Inferior parietal cortex (tissue), 1 donor: ENCODE results near the gene THSD7B.
"Not testable (repeated sequence)": the region's sequence is repeated elsewhere in the genome, so short reads cannot be mapped to it uniquely, and the experiment has no call there.

Experiments
- DNase-seq: peaks from one replicate; pipeline ENCODE4 v3.0.0-alpha.2; 2016; ENCODE audit errors: extremely low spot score

Gene THSD7B

DNA sequence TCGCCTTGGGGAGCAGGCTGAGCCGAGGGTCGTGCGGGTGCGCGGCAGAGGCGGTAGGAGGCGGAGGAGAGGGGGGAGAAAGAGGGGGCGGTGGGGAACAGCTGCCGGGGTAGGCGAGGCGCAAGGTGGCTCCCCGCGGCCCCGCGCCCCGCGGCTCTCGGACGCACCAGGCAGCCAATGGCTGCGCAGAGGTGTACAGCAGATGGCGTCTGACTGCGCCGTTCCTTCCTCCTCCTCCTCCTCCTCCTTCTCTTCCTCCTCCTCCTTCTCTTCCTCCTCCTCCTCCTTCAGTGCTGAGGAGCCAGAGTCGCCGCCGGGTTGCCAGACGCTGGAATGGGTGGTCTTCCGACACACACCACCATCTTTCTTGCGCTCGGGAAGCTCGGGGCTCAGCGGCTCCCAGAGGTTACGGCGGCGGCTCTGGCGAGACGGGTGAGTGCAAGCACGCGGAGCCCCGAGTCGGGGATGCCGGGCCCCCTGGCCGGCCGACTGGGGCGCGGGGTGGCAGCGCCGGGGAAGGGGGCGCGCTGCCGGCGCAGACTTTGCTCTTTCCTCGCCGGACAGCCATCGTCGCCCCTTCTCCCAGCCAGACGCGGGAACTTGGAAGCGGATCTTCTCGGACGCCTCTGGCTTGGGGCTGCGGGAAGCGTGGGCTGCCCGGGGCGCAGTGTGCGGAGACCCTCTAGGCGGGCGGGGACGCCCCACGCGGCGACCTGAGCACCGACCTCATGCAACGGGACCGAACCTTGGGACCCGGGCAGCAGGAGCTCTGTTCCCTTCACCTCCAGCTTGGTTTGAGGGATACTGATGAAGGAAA lies at the start of gene THSD7B:
THSD7B (plus strand) TSS at position 290 of the 817 bp plus-strand sequence. CDS start 116,634 bp downstream, outside the sequence.
- no peak for DNase-seq

DNA sequence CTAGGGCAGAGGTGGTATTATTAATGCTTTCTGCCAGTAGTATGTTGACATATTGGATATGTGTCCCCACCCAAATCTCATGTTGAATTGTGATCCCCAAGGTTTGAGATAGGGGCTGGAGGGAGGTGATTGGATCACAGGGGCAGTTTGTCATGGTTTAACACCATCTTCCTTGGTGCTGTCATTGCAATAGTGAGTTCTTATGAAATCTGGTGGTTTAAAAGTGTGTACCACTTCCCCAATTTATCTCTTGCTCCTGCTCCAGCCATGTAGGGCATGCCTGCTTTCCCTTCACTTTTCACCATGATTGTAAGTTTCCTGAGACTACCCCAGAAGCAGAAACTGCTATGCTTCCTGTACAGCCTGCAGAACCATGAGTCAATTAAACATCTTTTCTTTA lies 47.1 kb upstream of the THSD7B start:
- DNase-seq = no peak

GRCh38 chr2:136727973-136728699 lies 37.2 kb upstream of the THSD7B start:
- no peak for DNase-seq

DNA sequence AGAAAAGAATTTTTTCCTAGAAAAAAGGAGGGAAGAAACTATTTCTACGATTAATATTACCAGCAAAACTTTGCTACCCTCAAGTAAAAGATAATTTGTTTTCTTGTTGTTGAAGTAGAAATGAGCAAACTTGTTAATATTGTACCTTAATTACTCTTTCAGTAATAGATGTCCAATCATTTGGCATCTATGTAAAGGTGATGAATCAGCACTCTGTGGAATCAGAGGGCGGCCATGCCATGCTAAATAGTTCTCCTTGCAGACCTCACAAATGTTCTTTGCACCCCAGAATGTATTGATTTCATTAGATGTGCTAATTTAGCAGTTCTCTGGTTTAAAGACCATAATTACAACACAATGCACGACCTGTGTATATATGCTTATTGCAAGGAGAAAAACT lies 29.1 kb upstream of the THSD7B start:
- DNase-seq = no peak

DNA sequence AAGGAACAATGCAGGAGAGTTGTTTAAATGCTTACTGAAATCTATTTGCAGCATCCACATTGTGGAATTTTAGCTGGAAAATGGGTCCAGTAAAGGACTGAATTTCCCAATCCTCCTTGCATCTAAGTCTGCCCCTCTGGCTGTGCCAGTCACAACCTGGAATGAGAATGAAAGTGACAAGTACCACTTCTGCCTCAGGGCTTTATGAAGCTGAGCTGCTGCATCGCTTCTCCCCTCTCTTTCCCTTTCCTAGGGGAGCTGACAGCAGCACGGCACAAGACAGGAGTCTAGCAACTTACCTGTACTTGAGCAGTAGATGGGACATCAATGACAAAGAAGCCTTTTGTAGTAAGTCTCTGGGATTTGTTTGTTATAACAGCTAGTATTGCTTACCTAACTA lies 27.3 kb upstream of the THSD7B start:
- no peak for DNase-seq

DNA sequence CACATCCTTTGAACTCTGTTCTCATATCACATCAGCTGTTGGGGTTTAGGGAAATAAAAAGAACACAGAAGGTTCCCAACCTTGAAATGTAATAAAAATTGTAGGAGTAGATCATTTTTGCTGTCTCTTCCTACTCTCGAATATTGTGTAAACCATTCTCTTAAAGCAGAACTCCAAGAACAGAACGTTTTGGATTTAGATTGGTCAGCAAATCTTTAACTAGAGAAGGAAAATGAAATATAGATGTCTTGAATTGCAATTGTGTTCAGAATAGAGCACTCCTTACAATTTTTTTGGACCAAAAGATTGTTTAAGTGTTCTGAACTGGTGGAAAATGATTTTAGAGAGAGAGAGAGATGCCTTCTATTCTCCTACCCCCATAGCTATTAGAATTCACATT lies 23.9 kb upstream of the THSD7B start:
- no peak for DNase-seq

DNA sequence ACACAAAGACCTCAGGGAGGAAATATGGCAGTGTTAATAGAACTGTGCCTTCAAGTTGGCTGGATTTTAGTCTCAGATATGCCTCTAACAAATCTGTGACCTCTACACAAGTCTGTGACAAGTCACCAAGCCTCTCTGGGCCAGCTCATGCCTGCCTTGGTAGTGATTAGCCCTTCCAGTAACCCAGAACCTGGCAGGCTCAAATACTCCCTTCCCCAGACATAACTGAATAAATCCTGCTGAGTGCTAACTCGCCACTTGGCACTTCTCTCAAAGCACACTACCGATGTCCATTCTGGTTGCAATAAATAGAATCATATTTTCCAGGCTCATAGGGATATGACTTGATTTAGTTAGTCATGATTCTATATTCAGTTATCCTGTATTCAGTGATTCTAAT lies 15.3 kb upstream of the THSD7B start:
- DNase-seq = no peak

DNA sequence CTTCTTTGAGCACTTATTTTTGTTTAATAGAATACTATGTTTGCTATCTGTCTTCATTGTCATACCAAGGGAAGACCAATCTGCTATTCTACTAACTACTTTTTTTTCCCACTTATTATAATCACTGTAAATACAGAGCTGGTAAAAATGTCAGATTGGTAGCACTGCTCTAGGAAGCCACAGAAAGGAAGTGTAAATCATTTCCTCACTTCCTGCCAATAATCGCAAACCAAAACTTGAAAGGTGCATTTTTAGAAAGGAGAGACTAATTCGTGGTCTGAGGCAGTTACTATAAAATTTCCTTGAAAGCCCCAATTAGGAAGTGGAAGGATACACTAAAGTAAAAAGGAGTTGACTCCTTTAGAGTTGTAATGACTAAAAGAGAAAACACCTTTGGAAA lies 13.9 kb upstream of the THSD7B start:
- no peak for DNase-seq

DNA sequence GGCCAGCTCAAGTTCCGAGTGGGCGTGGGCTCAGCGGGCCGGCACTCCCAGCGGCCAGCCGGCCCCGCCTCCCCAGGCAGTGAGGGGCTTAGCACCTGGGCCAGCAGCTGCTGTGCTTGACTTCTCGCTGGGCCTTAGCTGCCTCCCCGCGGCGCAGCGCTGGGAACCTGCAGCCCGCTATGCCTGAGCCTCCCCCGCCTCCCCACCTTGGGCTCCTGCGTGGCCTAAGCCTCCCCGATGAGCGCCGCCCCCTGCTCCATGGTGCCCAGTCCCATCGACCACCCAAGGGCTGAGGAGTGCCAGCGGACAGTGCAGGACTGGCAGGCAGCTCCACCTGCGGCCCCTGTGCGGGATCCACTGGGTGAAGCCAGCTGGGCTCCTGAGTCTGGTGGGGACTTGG lies 6.8 kb upstream of the THSD7B start:
- DNase-seq = not testable (repeated sequence)

DNA sequence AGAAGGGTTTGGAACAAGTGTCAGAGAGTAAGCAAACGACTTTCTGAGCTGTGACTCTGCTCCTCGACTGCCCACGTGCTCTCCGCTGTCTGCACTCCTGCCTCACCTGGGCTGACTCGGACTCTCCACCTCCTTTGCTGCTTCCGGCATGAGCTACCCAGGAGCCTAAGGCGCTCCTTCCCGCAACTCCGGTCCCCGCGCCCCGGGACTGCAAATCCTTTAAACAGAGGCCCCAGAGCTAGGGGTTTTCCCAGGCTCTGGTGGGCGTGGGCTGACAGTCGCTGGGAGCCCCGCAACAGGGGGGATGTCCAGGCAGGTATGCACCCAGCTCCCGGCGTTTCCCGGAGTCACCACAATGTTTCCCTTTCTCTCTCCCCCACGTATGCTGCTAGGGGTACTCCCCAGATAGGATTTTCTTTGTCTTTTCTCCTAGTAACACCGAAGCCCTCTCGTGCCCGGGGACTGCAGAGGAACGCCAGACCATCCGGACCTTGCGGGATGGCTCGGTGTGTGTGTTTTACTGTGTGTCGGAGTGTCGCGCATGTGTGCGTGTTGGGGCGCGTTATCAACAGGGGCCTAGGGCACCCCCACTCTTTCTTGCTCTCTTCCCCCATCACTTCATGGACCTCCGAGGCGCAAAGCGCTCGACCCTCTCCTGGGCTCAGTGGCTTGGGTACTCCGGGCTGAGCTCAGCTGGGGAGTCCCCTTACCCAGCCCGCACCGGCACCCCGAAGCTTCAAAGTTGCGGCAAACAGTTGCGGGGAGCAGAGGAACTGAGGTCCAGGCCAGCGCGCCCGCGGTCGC lies 691 bp upstream of the THSD7B start:
- no peak for DNase-seq

GRCh38 chr2:136766073-136766404 lies 694 bp downstream of the THSD7B start:
- DNase-seq = no peak

GRCh38 chr2:136767030-136767429 lies 1.7 kb downstream of the THSD7B start:
- no peak for DNase-seq

- DNase-seq = no peak
These were observed 4.5 kb downstream of the THSD7B start for GRCh38 chr2:136769871-136770270.

DNA sequence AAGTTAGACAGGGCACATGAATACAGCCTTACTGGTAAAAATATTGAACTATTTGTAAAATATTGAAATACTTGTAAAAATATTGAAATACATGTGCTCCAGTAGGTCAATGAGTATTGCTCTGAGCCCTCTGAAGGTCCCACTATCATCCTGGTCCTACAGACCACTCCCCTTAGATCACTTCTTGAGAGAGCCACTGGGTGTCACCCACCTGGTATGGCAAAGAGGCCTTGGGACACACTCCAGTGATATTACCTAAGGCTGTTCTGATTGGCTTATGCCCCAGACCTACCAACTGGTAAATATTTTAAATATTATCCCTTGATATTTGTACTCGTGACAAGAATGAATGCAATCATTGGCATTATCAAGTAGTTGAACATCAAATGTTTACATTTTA lies 5.0 kb downstream of the THSD7B start:
- no peak for DNase-seq

DNA sequence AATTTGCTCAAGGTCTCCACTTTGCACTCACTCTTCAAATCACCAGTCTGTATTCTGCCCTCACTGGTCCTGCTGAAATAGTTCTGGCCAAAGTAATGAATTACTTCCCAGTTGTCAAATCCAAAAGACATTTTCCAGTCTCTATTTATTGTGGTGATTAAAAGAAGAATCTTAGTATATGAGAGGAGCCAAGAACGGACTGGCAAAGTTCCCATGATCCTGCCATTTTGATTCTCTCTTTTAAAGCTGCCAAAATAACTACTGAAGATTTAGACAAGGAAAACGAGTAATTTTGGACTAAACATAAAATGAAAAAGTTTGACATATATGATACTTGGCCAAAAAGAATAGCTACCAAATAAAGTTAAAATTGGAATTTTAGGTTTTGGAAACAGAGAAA lies 12.0 kb downstream of the THSD7B start:
- DNase-seq = no peak

GRCh38 chr2:136783856-136784255 lies 18.5 kb downstream of the THSD7B start:
- DNase-seq = no peak

- no peak for DNase-seq
These were observed 19.9 kb downstream of the THSD7B start for GRCh38 chr2:136785215-136785614.

DNA sequence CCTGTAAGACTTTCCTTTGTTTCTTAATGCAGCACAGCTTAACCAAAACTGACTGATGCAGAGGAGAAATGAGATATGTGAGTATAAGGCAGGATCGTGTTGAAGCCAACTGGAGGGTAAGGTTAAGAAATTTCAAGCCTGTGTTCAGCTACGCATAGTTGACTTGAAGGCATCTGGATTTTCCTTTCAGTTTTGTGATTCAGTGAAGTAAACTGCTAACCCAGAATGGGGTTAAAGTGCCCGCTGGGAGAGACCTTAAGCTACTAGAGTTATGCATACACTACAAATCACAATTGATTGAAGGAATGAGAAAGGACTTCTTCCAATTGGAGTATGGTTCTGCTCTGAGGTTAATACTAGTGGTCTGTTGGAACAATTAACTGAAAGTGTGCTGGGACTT lies 22.6 kb downstream of the THSD7B start:
- no peak for DNase-seq

DNA sequence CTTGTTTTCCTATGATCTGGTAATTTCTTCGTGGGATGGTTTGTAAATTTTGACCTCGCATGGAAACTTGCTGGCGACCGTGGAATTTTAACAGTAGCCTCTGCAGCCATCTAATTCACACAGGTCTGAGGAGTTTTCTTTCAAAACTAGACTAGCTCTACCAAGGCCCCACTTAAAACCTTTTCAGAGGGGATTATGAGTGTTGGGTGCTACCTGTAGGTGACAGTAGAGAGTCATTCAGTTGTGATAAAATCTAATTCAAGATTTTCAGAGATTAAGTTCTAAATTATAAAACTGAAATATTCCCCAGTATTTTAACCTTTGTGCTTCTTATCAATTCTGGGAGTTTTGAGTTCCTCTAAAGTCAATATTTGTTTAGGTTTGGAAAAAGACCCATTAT lies 31.0 kb downstream of the THSD7B start:
- DNase-seq = no peak

DNA sequence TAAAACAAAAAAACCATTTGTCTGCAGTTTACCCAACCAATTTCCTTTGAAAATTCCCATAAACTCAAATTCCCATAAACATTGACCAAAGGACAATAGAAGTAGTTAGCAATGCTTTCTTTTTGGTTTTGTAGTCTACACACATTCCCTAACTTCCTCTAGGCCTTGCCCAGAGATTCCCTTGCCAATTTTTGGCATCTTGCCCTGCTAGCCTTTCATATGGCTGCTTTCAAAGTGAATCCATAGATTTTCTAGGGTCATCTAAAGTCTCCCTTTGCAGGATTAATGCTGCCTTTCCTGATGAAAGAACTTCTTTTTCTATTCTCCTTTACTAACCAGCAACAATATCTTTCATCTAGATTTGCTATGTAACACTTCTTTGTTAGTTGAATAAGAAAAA lies 33.4 kb downstream of the THSD7B start:
- no peak for DNase-seq

DNA sequence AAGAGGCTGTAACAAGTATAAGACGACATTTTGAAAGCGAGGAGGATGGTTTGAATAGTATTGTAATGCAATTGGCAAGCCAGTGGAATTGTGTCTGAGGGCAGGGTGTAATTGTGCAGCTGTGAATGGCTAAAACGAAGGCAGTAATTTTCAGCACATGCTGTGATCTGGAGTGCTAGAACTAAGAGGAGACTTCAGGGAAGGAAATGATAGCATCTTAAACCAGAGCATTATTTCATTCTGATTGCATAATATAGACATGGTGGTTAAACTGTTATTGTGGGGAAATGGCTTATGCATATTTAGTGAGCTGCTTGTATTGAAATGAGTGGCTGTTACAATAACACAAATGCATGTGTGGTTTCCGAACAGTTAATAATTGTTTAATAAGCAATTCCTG lies 36.3 kb downstream of the THSD7B start:
- DNase-seq = no peak

DNA sequence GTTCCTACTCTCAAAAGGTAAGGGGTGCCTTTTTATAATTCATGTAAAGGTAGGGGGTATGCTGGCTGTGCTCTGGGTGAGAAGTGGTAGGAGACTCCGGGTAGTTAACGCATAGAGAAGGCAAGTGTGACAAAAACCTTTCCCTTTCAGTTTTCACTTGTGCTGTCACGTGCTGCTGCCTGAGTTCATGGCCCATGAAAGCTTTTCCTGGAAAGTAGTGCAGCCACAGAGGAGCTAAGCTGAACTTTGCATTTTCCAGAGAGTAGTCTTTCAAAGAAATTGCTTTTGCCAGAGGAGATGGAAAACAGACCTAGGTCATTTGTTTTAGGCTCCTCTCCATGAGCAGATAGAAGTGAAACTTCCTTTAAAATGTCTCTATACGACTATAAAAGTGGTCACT lies 44.7 kb downstream of the THSD7B start:
- no peak for DNase-seq

- no peak for DNase-seq
These were observed 53.5 kb downstream of the THSD7B start for GRCh38 chr2:136818839-136819238.
